Aorta (tissue), 5 donors: Measurements from ENCODE around the gene ZNF207. TPM values are rescaled to one million over a fixed set of nuclear protein-coding genes. Genes with fewer than 3 reads are reported as not detected.

Experiments used
- ATAC-seq: fragments of 200-7000 bp; cut with Tn5 transposase; one replicate; pipeline ENCODE4 v1.9.1; 2022; ENCODE audit warnings: moderate library complexity; ENCODE audit not compliant: low FRiP score
- DNase-seq, 2 donors: peaks; one replicate each; pipeline ENCODE4 v3.0.0-alpha.2; 2020
- H3K27ac ChIP-seq, 2 donors: one replicate each; pipeline ENCODE4 v1.5.1; 2013; ENCODE audit warnings: low read length in 2 of 2, mild to moderate bottlenecking in 2 of 2, moderate library complexity in 2 of 2, control low read depth in 1 of 2, inconsistent platforms in 1 of 2, low read depth in 1 of 2
- H3K27me3 ChIP-seq, 2 donors: one replicate each; pipeline ENCODE4 v1.6.1; 2013; ENCODE audit warnings: control low read depth in 1 of 2, low read length in 1 of 2, mild to moderate bottlenecking in 1 of 2, moderate library complexity in 1 of 2; ENCODE audit not compliant: insufficient read depth in 2 of 2, control insufficient read depth in 1 of 2
- H3K36me3 ChIP-seq, 2 donors: one replicate each; pipeline ENCODE4 v1.6.1; 2013; ENCODE audit warnings: control low read depth in 1 of 2, low read length in 1 of 2, mild to moderate bottlenecking in 1 of 2; ENCODE audit not compliant: insufficient read depth in 2 of 2, control insufficient read depth in 1 of 2
- H3K4me1 ChIP-seq, 2 donors: one replicate each; pipeline ENCODE4 v1.6.1; 2013; ENCODE audit warnings: low read length in 2 of 2, control low read depth in 1 of 2, mild to moderate bottlenecking in 1 of 2, moderate library complexity in 1 of 2; ENCODE audit not compliant: insufficient read depth in 2 of 2, control insufficient read depth in 1 of 2
- H3K4me3 ChIP-seq, 2 donors: one replicate each; pipeline ENCODE4 v1.5.1; 2013; ENCODE audit warnings: low read length in 2 of 2, control low read depth in 1 of 2, mild to moderate bottlenecking in 1 of 2
- H3K9me3 ChIP-seq: one replicate; pipeline ENCODE4 v1.6.1; 2013; ENCODE audit warnings: mild to moderate bottlenecking, low read length; ENCODE audit not compliant: control insufficient read depth
- WGBS, 2 donors: extraction: QIAGEN DNeasy Blood & Tissue Kit; methylation state at CpG; one replicate each; pipeline ENCODE4 v1.1.7; 2013; 5-methylcytosine and 5-hydroxymethylcytosine counted together
- intact Hi-C, 2 donors: fragments of 100-400 bp; cut with DNase I; formaldehyde crosslinking; loops; one replicate each; pipeline versions ENCODE4 v1.14.2 to v1.15.0; 2022
- long read RNA-seq, 2 donors: library from polyadenylated mRNA; unstranded; transcript quantifications; one replicate each; pipeline ENCODE4 v2.0.0, GENCODE V29; 2020 to 2021
- polyA plus RNA-seq, 2 donors: library from polyadenylated mRNA; stranded (reverse); fragments of 200-250 nt; gene quantifications; one replicate each; pipeline ENCODE4 v1.2.3, GENCODE V29; 2013
- total RNA-seq, 2 donors: library from RNA; stranded (reverse); fragmentation: NEBNext Ultra II Directional; extraction: Animal tissue kit (Norgen Biotek cat#: 25700); gene quantifications; one replicate each; pipeline ENCODE4 v1.2.1, GENCODE V29; 2021
- donor health status: healthy with polysubstance abuse.
- donor health status: Bipolar disorder and iron deficiency.
- donor health status: DM: no; HTN: no; CAD: no.
- donor health status: DM: no; HTN: no; CAD: no.
- donor health status: DM: yes; HTN: yes; CAD: no.

ZNF207 gene
- 100 to 1,000 TPM; 162 to 188 TPM for total RNA-seq
- 10 to 100 TPM; 39.7 to 88.4 TPM for polyA plus RNA-seq
- long read RNA-seq, donor 1, full-length matches to known transcripts: 88 of 120 reads
- long read RNA-seq, donor 1, partial matches to known transcripts: 16 of 120 reads
- long read RNA-seq, donor 1, other reads (novel, unspliced or antisense): 16 of 120 reads
- long read RNA-seq, donor 2, full-length matches to known transcripts: 22 of 46 reads
- long read RNA-seq, donor 2, partial matches to known transcripts: 9 of 46 reads
- long read RNA-seq, donor 2, other reads (novel, unspliced or antisense): 15 of 46 reads

DNA sequence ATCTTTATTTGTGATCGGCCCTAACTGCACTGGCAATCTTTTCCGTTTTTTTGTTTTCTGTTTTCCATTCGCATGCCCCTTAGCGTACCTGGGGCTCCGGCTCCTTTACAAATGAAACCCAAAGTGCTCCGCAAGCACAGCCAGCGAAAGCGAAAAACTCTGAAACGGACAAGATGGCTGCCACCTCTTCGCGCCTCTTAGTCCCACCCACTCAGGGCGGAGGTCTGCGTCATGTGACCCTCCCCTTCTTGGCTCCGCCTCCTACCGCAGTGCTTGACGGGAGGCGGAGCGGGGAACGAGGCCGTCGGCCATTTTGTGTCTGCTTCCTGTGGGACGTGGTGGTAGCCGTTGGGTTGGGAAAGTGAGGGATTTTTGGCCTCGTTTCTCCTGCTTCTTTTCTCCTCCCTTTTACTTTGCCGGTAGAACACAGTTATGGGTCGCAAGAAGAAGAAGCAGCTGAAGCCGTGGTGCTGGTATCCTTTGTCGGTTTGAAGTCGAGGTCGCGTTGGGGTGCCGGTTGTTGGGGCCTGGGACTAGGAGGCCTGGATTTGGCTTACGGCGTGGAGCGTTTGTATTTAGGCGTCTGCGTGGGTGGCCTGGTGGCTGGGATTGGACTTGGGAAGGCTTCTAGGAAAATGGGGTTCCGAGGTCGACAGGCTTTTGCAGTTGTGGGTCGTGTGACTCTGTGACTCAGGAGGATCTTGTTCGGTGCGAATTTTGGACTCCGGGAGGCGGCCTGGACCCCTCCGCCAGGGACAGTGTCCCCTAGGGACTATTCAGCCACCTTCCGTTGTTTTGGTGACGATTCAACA is at the start of gene ZNF207:
Gene ZNF207 (plus strand): TSS at position 304 of the 812 bp plus-strand sequence. CDS start 129 bp downstream, at position 433.
- Histone ChIP-seq H3K27me3 (no peaks in the 10 kb centered on the region), H3K9me3 (no peaks in the 10 kb centered on the region), H3K4me3 (peak within 1 kb of the TSS; percentile 88 to 97), H3K4me1 (peaks cover 0 to 3% of the 10 kb centered on the region in 2 donors), H3K27ac (peak within 1 kb of the TSS; percentile 95 to 98), H3K36me3 (no peaks in the 10 kb centered on the region)
- intact Hi-C loops: no loop called here
- peak; percentile 97 to 98 for DNase-seq
- 0 to 1% methylated on average over 47 of the region's 47 CpGs for WGBS, 2 donors
- ATAC-seq: peak; percentile 100

DNA sequence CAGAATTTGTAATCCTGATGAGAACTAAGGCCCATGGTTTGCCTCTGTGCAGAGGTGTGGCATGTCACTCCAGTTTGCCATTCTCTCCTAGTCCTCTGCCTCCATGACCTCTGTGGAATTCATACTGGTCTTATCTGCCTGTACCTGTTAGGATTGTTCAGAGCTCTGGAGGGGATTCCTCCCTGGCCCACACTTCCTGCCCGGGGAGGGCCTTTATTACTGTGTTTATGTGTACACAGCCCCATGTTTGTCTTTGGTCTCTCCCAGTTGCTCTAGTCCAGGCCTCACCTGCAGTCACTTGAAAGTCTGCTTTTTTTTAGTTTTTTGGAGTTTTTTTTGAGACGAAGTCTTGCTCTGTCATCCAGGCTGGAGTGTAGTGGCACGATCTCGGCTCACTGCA is 47.9 kb upstream of the ZNF207 start:
- Histone ChIP-seq H3K27ac (no peak overlapping the region), H3K4me1 (no peaks in the 10 kb centered on the region), H3K4me3 (no peak overlapping the region), H3K36me3 (no peaks in the 10 kb centered on the region), H3K9me3 (no peaks in the 10 kb centered on the region), H3K27me3 (no peaks in the 10 kb centered on the region)
- ATAC-seq (no peak), DNase-seq (no peak)
- whole genome bisulfite sequencing, 2 donors: 76 to 86% methylated on average over 4 of the region's 4 CpGs
- intact Hi-C loops: no loop called here

DNA sequence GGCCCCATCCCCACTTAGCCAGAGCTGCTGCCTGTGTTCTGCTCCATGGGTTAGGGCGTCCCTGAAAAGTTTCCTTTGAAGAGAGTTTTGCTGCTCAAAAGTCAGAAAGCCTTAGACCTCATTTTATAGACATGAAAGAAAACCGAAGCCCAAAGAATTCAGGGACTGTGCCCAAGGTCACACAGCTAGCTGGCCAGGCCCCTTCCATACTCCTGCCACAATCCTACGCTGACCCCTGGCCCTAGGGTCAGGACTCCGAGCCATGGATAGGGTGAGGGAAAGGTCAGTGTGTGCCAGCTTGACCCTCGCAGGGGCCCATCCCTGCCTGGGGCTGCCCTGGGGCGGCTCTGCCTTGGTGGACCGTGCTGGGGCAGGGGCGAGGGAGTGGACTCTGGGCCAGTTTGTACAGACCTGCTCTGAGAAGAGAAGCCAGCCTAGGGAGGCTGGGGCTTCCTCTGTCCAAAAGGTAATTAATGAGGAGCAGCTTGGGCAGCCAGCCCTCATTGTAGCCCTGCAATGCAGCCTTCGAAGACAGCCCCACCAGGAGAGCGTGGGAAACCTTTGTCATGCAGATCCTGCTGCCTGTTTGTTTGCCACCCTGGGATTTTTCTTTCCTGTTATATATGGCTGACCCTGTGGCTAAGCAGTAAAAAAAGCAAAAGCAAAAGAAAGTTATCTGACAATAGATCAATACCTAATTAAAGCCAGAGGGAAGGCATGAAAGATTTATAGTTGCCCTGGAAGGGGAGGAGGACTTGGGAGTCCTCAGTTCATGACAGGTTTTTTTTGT is 46.9 kb upstream of the ZNF207 start:
- Histone ChIP-seq H3K36me3 (no peaks in the 10 kb centered on the region), H3K27ac (no peak overlapping the region), H3K9me3 (no peaks in the 10 kb centered on the region), H3K4me3 (no peak overlapping the region), H3K4me1 (no peaks in the 10 kb centered on the region), H3K27me3 (no peaks in the 10 kb centered on the region)
- intact Hi-C loops: no loop called here
- WGBS, 2 donors: 88 to 92% methylated on average over 10 of the region's 10 CpGs
- ATAC-seq: no peak
- DNase-seq: no peak

DNA sequence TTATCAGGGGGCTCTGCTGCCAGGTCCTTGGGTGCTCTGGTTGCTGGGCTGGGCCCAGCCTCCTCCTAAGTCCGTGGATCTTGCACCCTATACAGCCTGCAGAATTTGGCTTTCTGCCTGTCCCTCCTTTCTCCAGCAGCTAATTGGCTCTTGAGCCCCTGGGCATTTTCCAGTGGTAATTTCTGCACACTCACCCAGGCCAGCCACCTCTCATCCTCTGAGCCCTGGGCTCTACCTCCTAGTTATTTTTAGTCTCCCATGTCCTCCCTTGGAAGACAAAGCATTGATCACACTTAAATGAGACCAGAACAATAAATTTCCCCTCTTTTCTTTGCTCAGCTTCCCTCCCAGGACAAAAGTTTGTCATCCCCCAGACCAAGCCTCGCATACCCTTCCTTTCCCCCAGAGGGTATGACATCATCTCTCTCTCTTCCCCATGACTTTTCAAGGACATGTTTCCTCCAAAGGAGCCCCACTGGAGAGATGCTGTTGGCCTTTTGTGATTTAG is 46.1 kb upstream of the ZNF207 start:
- no peak for ATAC-seq
- no peak overlapping the region for H3K27ac ChIP-seq

DNA sequence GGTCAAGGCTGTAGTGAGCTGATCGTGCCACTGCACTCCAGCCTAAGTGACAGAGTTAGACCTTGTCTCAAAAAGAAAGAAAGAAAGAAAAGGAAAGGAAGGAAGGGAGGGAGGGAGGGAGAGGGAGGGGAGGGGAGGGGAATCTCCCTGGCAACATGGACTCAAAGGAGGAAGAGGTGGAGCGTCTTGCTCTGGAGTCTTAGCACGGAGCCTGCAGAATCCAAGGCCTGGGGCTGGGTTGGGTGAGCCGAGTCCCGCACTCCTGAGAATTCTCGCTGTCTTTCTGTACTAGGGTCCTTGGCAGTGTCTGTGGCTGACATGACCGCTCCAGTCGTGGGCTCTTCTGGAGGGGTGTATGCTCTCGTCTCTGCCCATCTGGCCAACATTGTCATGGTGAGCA is 44.9 kb upstream of the ZNF207 start:
- no peak overlapping the region for H3K4me3 ChIP-seq

More for the DNA sequence above, 46.1 kb upstream of the ZNF207 start:
- Histone ChIP-seq H3K9me3 (no peaks in the 10 kb centered on the region), H3K36me3 (no peaks in the 10 kb centered on the region), H3K4me3 (no peak overlapping the region), H3K27me3 (no peaks in the 10 kb centered on the region), H3K4me1 (no peaks in the 10 kb centered on the region)
- no peak for DNase-seq
- 39 to 62% methylated on average over 2 of the region's 2 CpGs for WGBS, 2 donors
- intact Hi-C loops: no loop called here

DNA sequence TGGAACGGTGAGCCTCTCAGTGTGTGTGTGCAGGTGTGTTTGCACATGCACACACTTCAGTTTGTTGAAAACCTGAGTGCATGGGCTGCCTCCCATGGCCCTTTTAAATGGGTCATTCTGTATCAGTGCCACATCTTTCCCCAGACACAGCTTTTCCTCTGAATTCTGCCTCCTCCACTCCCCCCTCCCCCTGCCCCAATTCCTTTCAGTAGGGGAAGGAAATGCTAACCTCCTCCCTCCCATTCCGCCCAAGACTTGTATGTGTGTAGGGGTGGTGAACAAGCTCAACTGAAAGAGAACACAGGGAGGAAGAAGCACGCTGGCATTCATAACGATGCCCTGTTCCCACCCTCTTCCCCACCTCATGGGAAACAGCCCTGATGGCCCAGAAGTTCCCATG is 42.3 kb upstream of the ZNF207 start:
- Histone ChIP-seq H3K9me3 (no peaks in the 10 kb centered on the region), H3K27ac (no peak overlapping the region), H3K4me1 (no peaks in the 10 kb centered on the region), H3K4me3 (no peak overlapping the region), H3K36me3 (no peaks in the 10 kb centered on the region), H3K27me3 (no peaks in the 10 kb centered on the region)
- no peak for ATAC-seq
- no peak for DNase-seq
- intact Hi-C loops: no loop called here
- 66 to 80% methylated on average over 4 of the region's 4 CpGs for WGBS, 2 donors

More for the DNA sequence above, 44.9 kb upstream of the ZNF207 start:
- intact Hi-C loops: no loop called here
- no peak for DNase-seq
- H3K9me3 ChIP-seq: no peaks in the 10 kb centered on the region
- no peaks in the 10 kb centered on the region for H3K27me3 ChIP-seq
- no peak overlapping the region for H3K27ac ChIP-seq
- H3K36me3 ChIP-seq: no peaks in the 10 kb centered on the region
- H3K4me1 ChIP-seq: no peaks in the 10 kb centered on the region
- 81 to 86% methylated on average over 9 of the region's 9 CpGs for WGBS, 2 donors
- ATAC-seq: no peak

DNA sequence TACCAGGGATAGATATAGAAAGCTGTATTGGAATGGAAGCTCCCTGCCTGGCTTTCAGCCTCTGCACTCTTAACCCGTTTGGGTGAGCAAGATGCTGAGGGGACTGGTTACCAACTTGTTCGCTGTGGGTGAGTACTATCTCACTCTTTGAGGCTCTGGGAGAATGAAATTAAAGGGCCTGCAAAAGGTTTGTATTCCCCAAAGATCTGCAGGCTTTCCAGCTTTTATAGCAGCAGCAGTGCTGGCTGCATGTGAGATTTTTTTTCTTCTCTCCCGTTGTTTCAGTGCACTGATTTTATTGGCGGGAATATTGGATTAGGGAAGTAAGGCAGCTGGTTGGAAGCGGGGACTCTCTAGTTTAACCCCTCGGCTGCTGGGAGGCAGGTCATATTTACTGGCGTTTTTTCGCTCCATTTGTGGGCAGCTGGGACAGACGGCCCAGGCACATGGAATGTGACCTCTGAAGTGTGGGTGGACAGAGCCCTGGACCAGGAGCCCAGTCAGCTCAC is 38.9 kb upstream of the ZNF207 start:
- no peak overlapping the region for H3K27ac ChIP-seq
- H3K27me3 ChIP-seq: no peaks in the 10 kb centered on the region
- H3K4me1 ChIP-seq: no peaks in the 10 kb centered on the region
- ATAC-seq (peak; percentile 66), DNase-seq (no peak)
- H3K4me3 ChIP-seq: peak overlapping the region in 1 of 2 donors; percentile 29
- 5 to 7% methylated on average over 9 of the region's 9 CpGs for WGBS, 2 donors
- H3K36me3 ChIP-seq: no peaks in the 10 kb centered on the region
- intact Hi-C loops: no loop called here
- no peaks in the 10 kb centered on the region for H3K9me3 ChIP-seq

DNA sequence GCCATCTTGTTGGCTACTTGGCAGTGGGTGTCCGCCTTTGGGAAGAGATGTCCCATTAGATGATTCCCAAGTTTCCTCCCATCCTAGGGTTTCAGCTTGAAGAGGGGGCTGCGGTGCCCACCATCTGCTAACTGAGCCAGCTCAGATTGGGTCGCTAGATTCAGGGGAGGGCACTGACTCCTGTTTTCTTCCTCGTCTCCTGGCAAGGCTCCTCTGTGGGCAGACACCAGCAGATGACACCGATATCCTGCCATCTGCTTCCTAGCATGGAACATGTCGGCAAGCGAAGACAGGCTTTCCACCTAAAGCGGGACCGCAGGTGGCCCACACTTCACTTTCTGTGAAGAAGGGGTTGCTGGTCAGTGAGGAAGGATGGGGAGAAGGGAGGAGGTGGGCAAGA is 35.3 kb upstream of the ZNF207 start:
- 90 to 91% methylated on average over 9 of the region's 9 CpGs for WGBS, 2 donors

More for the DNA sequence above, 35.3 kb upstream of the ZNF207 start:
- DNase-seq: no peak
- no peak overlapping the region for H3K4me3 ChIP-seq
- no peaks in the 10 kb centered on the region for H3K36me3 ChIP-seq
- no peak for ATAC-seq
- no peaks in the 10 kb centered on the region for H3K27me3 ChIP-seq
- H3K9me3 ChIP-seq: no peaks in the 10 kb centered on the region
- H3K4me1 ChIP-seq: no peaks in the 10 kb centered on the region
- intact Hi-C loops: no loop called here
- no peak overlapping the region for H3K27ac ChIP-seq
